Hepatocyte (in vitro differentiated cells): ENCODE data around the gene GANC. TPM values are rescaled to one million over a fixed set of nuclear protein-coding genes. Genes with fewer than 3 reads are reported as not detected.

Experiments used
- DNase-seq: peaks from one replicate; pipeline ENCODE4 v3.0.0-alpha.2; 2016; ENCODE audit warnings: low spot score
- H2AFZ ChIP-seq: fragments of 200-600 bp; sonication (generic); 2 replicates; pipeline ENCODE4 v1.6.0; 2016; ENCODE audit warnings: antibody characterized with exemption, mild to moderate bottlenecking
- H3K27ac ChIP-seq: fragments of 200-600 bp; sonication (generic); 2 replicates; pipeline ENCODE4 v1.5.1; 2016; ENCODE audit warnings: mild to moderate bottlenecking
- H3K27me3 ChIP-seq: fragments of 200-600 bp; sonication (generic); 2 replicates; pipeline ENCODE4 v1.6.1; 2016
- H3K36me3 ChIP-seq: fragments of 200-600 bp; sonication (generic); replicated peaks from 2 replicates; pipeline ENCODE4 v1.5.1; 2016; ENCODE audit warnings: low read depth; ENCODE audit not compliant: insufficient read depth
- H3K4me1 ChIP-seq: fragments of 200-600 bp; sonication (generic); 2 replicates; pipeline ENCODE4 v1.5.1; 2016; ENCODE audit warnings: mild to moderate bottlenecking, moderate library complexity; ENCODE audit not compliant: insufficient read depth
- H3K4me2 ChIP-seq: fragments of 200-600 bp; sonication (generic); 2 replicates; pipeline ENCODE4 v1.6.0; 2016
- H3K4me3 ChIP-seq: fragments of 200-600 bp; sonication (generic); 2 replicates; pipeline ENCODE4 v1.5.1; 2016; ENCODE audit warnings: mild to moderate bottlenecking
- H3K79me2 ChIP-seq: fragments of 200-600 bp; sonication (generic); 2 replicates; pipeline ENCODE4 v1.6.0; 2017; ENCODE audit warnings: mild to moderate bottlenecking
- H3K9me2 ChIP-seq: fragments of 200-600 bp; sonication (generic); replicated peaks from 2 replicates; pipeline ENCODE4 v1.6.0; 2017; ENCODE audit warnings: mild to moderate bottlenecking; ENCODE audit not compliant: insufficient read depth
- H3K9me3 ChIP-seq: fragments of 200-600 bp; sonication (generic); 2 replicates; pipeline ENCODE4 v1.5.1; 2016; ENCODE audit warnings: low read depth, mild to moderate bottlenecking
- H4K20me1 ChIP-seq: fragments of 200-600 bp; sonication (generic); 2 replicates; pipeline ENCODE4 v1.6.0; 2016; ENCODE audit warnings: mild to moderate bottlenecking; ENCODE audit not compliant: insufficient read depth, poor library complexity, severe bottlenecking
- EZH2 ChIP-seq: fragments of 200-600 bp; sonication (generic); IDR thresholded peaks from 2 replicates; pipeline ENCODE4 v1.6.1; 2016; ENCODE audit warnings: antibody characterized with exemption, mild to moderate bottlenecking, borderline replicate concordance
- EZH2phosphoT487 ChIP-seq: fragments of 200-600 bp; sonication (generic); IDR thresholded peaks from one replicate; pipeline ENCODE4 v1.6.1; 2018; ENCODE audit warnings: antibody characterized with exemption, mild to moderate bottlenecking, low read depth, moderate library complexity; ENCODE audit not compliant: unreplicated experiment, severe bottlenecking
- WGBS: methylation state at CpG from one replicate; pipeline ENCODE4 v1.1.6; 2016; ENCODE audit warnings: low lambda C conversion rate; ENCODE audit errors: missing lambda C conversion rate; 5-methylcytosine and 5-hydroxymethylcytosine counted together
- polyA plus RNA-seq: library from polyadenylated mRNA; unstranded; fragments of >200 nt; fragmentation: Nextera tagmentation; extraction: Ambion mirVana; gene quantifications from 2 replicates; pipeline ENCODE4 v1.2.1, GENCODE V29; 2016
- total RNA-seq: library from RNA; depleted of rRNA; stranded (reverse); fragments of >200 nt; gene quantifications from 2 replicates; pipeline ENCODE4 v1.2.3, GENCODE V29; 2014
- TF ChIP-seq, protein P1 (sequence below): fragments of 200-600 bp; sonication (generic); IDR thresholded peaks from 2 replicates; pipeline ENCODE4 v1.5.1; 2016; ENCODE audit warnings: antibody characterized with exemption, mild to moderate bottlenecking; ENCODE audit not compliant: poor library complexity

GANC gene
- total and polyA plus RNA-seq, 2 experiments from 2014 or later, result 9.1 to 11.2 TPM

DNA sequence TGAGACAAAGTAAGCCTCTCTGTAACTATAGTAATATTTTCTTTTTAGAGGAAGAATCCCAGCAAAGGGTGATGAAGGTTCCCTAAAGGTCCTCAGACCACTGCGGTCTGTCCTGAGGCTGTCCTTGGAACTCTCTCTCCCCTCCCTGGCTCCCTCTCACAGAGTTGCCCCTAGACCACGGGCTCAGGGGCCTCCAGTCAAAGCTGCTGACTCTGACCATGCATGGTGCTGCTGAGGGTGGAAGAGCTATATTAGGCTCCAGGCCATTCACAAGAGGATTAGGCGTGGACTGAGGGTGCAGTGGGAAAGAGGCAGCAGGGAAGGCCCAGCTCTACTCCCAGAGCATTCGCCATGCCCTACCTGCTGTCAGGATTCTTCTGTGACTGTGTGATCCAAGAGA lies 100.9 kb downstream of the GANC start:
- TF ChIP-seq EZH2 (no peak), EZH2phosphoT487 (no peak)
- TF ChIP-seq, protein P1, sequence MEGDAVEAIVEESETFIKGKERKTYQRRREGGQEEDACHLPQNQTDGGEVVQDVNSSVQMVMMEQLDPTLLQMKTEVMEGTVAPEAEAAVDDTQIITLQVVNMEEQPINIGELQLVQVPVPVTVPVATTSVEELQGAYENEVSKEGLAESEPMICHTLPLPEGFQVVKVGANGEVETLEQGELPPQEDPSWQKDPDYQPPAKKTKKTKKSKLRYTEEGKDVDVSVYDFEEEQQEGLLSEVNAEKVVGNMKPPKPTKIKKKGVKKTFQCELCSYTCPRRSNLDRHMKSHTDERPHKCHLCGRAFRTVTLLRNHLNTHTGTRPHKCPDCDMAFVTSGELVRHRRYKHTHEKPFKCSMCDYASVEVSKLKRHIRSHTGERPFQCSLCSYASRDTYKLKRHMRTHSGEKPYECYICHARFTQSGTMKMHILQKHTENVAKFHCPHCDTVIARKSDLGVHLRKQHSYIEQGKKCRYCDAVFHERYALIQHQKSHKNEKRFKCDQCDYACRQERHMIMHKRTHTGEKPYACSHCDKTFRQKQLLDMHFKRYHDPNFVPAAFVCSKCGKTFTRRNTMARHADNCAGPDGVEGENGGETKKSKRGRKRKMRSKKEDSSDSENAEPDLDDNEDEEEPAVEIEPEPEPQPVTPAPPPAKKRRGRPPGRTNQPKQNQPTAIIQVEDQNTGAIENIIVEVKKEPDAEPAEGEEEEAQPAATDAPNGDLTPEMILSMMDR, result no peak
- H2AFZ ChIP-seq, result no peak overlapping the region
- no peaks in the 10 kb centered on the region for H3K79me2 ChIP-seq
- H3K4me2 ChIP-seq, result no peak overlapping the region
- no peaks in the 10 kb centered on the region for H3K9me2 ChIP-seq
- no peaks in the 10 kb centered on the region for H3K9me3 ChIP-seq
- no peak for DNase-seq
- 89% methylated on average over 4 of the region's 4 CpGs for WGBS
- no peaks in the 10 kb centered on the region for H3K36me3 ChIP-seq
- H4K20me1 ChIP-seq, result no peaks in the 10 kb centered on the region
- H3K27me3 ChIP-seq, result no peaks in the 10 kb centered on the region
- H3K4me3 ChIP-seq, result no peak overlapping the region
- H3K27ac ChIP-seq, result no peak overlapping the region
- H3K4me1 ChIP-seq, result no peaks in the 10 kb centered on the region

DNA sequence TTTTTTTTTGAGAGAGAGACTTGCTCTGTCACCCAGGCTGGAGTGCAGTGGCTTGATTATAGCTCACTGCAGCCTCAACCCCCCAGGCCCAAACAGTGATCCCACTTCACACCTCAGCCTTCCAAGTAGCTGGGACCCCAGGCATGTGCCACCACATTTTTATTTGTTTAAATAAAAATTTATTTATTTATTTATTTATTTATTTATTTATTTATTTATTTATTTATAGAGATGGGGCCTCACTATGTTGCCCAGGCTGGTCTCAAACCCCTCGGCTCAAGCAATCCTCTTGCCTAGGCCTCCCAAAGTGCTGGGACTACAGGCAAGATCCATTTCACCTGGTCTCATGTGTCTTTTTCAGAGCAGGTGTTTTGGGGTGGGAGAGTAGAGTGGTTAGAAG lies 101.8 kb downstream of the GANC start:
- H3K4me3 ChIP-seq, result no peak overlapping the region
- no peak for DNase-seq
- no peaks in the 10 kb centered on the region for H3K27me3 ChIP-seq
- no peaks in the 10 kb centered on the region for H3K79me2 ChIP-seq
- no peak for TF ChIP-seq EZH2phosphoT487
- no peak for TF ChIP-seq EZH2
- TF ChIP-seq, protein P1, result no peak
- no peak overlapping the region for H3K27ac ChIP-seq
- no peaks in the 10 kb centered on the region for H3K4me1 ChIP-seq
- H3K36me3 ChIP-seq, result no peaks in the 10 kb centered on the region
- 94% methylated on average over 1 of the region's 1 CpG for WGBS
- H4K20me1 ChIP-seq, result no peaks in the 10 kb centered on the region
- no peak overlapping the region for H2AFZ ChIP-seq
- no peak overlapping the region for H3K4me2 ChIP-seq
- H3K9me2 ChIP-seq, result no peaks in the 10 kb centered on the region
- no peaks in the 10 kb centered on the region for H3K9me3 ChIP-seq

DNA sequence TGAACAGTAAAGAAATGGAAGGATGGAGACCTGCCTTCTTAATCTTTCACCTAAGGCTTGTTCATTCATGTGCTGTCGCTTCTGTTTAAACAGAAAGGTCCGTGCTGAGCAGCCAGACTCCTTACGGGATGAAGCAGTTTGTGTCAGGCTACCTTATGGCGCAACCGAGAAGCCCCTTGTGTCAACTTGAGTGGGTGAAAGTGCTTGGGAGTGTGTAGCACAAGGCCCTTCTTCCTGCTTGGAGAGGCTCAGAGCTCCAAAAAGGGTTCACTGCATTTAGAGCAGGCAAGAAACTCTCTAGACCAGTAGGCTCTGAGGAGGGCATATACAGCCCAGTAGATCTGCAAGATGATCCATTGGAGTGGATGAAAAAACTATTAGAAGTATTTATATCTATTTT lies 102.3 kb downstream of the GANC start:
- Histone ChIP-seq H4K20me1 (no peaks in the 10 kb centered on the region), H3K4me1 (no peaks in the 10 kb centered on the region), H2AFZ (no peak overlapping the region), H3K36me3 (no peaks in the 10 kb centered on the region), H3K4me2 (no peak overlapping the region), H3K4me3 (no peak overlapping the region), H3K27me3 (no peaks in the 10 kb centered on the region), H3K79me2 (no peaks in the 10 kb centered on the region), H3K27ac (no peak overlapping the region), H3K9me2 (no peaks in the 10 kb centered on the region), H3K9me3 (no peaks in the 10 kb centered on the region)
- TF ChIP-seq, protein P1, result no peak
- TF ChIP-seq EZH2phosphoT487 (no peak), EZH2 (no peak)
- DNase-seq, result no peak
- 94% methylated on average over 5 of the region's 5 CpGs for WGBS

DNA sequence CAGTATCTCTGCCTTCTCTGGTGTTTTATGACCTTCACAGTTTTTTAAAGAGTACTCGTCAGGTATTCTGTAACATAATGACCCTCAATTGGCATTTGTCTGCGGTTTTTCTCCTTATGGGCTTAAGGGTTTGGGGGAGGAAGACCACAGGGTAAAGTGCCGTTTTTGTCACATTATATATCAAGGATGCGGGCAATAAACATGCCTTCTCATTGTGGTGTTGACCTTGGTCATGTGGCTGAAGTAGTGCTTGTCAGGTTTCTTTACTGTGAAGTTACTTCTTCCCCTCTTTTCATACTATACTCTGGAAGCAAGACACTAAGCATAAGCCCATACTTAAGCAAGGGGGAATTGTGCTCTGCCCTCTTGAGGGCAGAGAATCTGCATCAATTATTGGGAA lies 102.9 kb downstream of the GANC start:
- no peak for TF ChIP-seq EZH2phosphoT487
- TF ChIP-seq, protein P1, result no peak
- TF ChIP-seq EZH2, result no peak
- Histone ChIP-seq H3K4me1 (no peaks in the 10 kb centered on the region), H3K9me3 (no peaks in the 10 kb centered on the region), H3K4me2 (no peak overlapping the region), H3K36me3 (no peaks in the 10 kb centered on the region), H3K27ac (no peak overlapping the region), H4K20me1 (no peaks in the 10 kb centered on the region), H3K79me2 (no peaks in the 10 kb centered on the region), H3K27me3 (no peaks in the 10 kb centered on the region), H2AFZ (no peak overlapping the region), H3K9me2 (no peaks in the 10 kb centered on the region), H3K4me3 (no peak overlapping the region)
- DNase-seq, result no peak
- WGBS, result 68% methylated on average over 4 of the region's 4 CpGs
